ENCODE measurements around the gene NAGPA. TPM values are rescaled to one million over a fixed set of nuclear protein-coding genes. Genes with fewer than 3 reads are reported as not detected.
A peak's percentile ranks its signal among the peaks of the same experiment; 100 is the strongest.

NAGPA gene
- total RNA-seq, 3 donors from 2014 or later (not counting 1 experiment from before 2014, with no cell fraction given): 14.7 to 27.8 (median 23.0) TPM

DNA sequence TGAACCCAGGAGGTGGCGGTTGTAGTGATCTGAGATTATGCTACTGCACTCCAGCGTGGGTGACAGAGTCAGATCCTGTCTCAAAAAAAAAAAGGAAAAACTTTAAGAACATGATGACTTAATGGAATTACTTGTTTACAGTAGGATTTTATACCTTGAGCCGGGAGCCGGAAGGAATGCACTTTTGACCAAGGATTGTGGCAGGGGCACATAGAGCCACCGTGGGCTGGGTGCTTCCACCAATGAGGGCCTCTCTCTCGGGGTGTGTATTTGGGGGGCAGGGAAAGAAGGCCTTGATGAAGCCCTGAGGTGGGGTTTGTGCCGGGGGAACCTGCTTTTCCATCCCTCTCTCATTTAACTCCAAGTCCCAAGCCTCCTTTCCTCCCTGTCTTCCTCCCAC, 6.7 kb upstream of the NAGPA start:
- WGBS (ENCODE audit: insufficient coverage): 88% methylated on average over 7 of the region's 7 CpGs
- H3K9me3 ChIP-seq (ENCODE audit: control insufficient read depth, insufficient read depth, low read length): no peaks in the 10 kb centered on the region
- Mint-ChIP-seq H3K27me3 (ENCODE audit: low read depth in 2 of 2) (no peaks in the 10 kb centered on the region), H3K27ac (no peak overlapping the region), H3K9me3 (no peaks in the 10 kb centered on the region), H3K4me1 (no peaks in the 10 kb centered on the region), H3K36me3 (no peaks in the 10 kb centered on the region), H3K4me3 (no peak overlapping the region)
- TF ChIP-seq CTCF (IDR thresholded peaks at IDR 0.05): no peak
- ATAC-seq: no peak
- H3K27me3 ChIP-seq (ENCODE audit: control insufficient read depth, insufficient read depth, low read length): no peaks in the 10 kb centered on the region
- no peak overlapping the region for H3K4me3 ChIP-seq (ENCODE audit: low read length)
- H3K36me3 ChIP-seq (ENCODE audit: control insufficient read depth, insufficient read depth, low read length): no peaks in the 10 kb centered on the region
- intact Hi-C loops (cut with micrococcal nuclease): no loop called here
- no peak overlapping the region for H3K27ac ChIP-seq (ENCODE audit: low read length)
- no peak for DNase-seq
- H3K4me1 ChIP-seq (ENCODE audit: control insufficient read depth, insufficient read depth, low read length): no peaks in the 10 kb centered on the region

DNA sequence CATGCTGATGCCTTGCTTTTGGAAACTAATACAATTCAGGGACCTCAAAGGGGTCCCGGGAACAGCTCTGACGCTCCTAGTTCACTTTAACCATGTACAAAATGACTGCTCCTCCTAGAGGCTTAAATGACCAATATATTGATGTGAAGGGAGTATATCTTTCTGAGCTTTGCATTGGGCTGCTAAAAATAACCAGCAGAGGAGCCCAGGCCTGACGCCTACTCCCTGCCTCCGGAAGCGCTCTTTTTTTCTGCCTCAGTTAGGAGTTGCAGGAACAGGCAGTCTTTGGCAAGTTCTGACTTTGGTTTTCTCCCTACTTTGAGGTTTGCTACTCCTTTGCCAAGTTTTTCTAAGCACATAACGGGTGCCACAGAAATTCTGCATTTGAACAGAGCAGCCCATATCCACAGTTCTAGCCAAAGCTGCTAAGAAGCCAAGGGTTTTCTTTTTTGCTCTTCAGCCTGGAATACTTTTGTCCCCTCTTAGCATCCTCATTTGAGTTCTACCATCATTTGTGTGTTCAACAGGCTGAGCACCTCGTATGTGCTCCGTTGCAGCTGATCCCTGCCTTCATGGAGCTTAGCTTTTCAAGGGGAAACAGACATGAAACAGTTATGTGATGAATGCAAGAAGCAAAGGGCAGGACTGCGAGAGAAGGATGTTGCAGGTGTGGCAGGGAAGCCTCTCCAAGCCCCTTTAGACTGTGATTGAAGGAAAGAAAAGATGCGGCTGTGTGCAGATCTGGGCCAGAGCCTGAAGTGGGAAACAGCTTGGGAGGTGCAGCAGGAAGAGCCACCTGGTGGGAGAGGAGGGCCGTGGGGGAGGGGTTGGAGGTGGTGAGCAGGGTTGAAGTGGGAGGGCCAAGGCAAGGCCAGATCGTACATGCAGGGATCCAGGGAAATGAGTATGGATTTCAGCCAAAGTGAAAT, 2.8 kb upstream of the NAGPA start:
- intact Hi-C loops (cut with micrococcal nuclease): loop anchor here (10.0 kb wide), 1 partner anchor 58 kb away; the partner anchor contains the start of gene EEF2KMT
- TF ChIP-seq CTCF (IDR thresholded peaks at IDR 0.05): no peak
- DNase-seq: no peak
- Histone ChIP-seq H3K36me3 (ENCODE audit: control insufficient read depth, insufficient read depth, low read length) (no peaks in the 10 kb centered on the region), H3K27ac (ENCODE audit: low read length) (no peak overlapping the region), H3K4me3 (ENCODE audit: low read length) (no peak overlapping the region), H3K4me1 (ENCODE audit: control insufficient read depth, insufficient read depth, low read length) (peaks cover 19% of the 10 kb centered on the region), H3K9me3 (ENCODE audit: control insufficient read depth, insufficient read depth, low read length) (no peaks in the 10 kb centered on the region), H3K27me3 (ENCODE audit: control insufficient read depth, insufficient read depth, low read length) (no peaks in the 10 kb centered on the region)
- Mint-ChIP-seq H3K36me3 (no peaks in the 10 kb centered on the region), H3K4me1 (peaks cover 14 to 20% of the 10 kb centered on the region in 2 donors), H3K27me3 (ENCODE audit: low read depth in 2 of 2) (no peaks in the 10 kb centered on the region), H3K27ac (no peak overlapping the region), H3K4me3 (peak overlapping the region; percentile 26), H3K9me3 (no peaks in the 10 kb centered on the region)
- 82% methylated on average over 11 of the region's 12 CpGs for WGBS (ENCODE audit: insufficient coverage)
- no peak for ATAC-seq

DNA sequence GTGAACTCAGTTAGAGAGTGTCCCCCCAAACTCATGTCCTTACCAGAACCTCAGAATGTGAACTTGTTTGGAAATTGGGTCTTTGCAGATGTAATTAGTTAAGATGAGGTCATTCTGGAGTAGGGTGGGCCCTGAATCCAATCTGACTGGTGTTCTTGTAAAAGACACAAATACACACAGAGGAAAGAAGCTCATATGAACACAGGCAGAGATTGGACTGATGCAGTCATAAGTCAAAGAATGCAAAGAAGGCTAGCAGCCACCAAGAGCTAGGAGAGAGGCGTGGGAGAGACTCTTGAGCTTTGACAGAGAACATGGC, 2.1 kb upstream of the NAGPA start:
- Histone ChIP-seq H3K27me3 (ENCODE audit: control insufficient read depth, insufficient read depth, low read length) (no peaks in the 10 kb centered on the region), H3K9me3 (ENCODE audit: control insufficient read depth, insufficient read depth, low read length) (no peaks in the 10 kb centered on the region), H3K4me1 (ENCODE audit: control insufficient read depth, insufficient read depth, low read length) (peaks cover 19% of the 10 kb centered on the region), H3K4me3 (ENCODE audit: low read length) (no peak overlapping the region), H3K27ac (ENCODE audit: low read length) (no peak overlapping the region), H3K36me3 (ENCODE audit: control insufficient read depth, insufficient read depth, low read length) (no peaks in the 10 kb centered on the region)
- Mint-ChIP-seq H3K36me3 (no peaks in the 10 kb centered on the region), H3K4me3 (no peak overlapping the region), H3K9me3 (no peaks in the 10 kb centered on the region), H3K4me1 (peaks cover 14 to 20% of the 10 kb centered on the region in 2 donors), H3K27ac (no peak overlapping the region), H3K27me3 (ENCODE audit: low read depth in 2 of 2) (no peaks in the 10 kb centered on the region)
- no peak for TF ChIP-seq CTCF (IDR thresholded peaks at IDR 0.05)
- ATAC-seq (no peak), DNase-seq (no peak)
- intact Hi-C loops (cut with micrococcal nuclease): loop anchor here (10.0 kb wide), 1 partner anchor 59 kb away; the partner anchor contains the start of gene EEF2KMT
- WGBS (ENCODE audit: insufficient coverage): 90% methylated on average over 1 of the region's 1 CpG
